Loucy (cell line): ENCODE measurements around the gene SDR42E2.

Experiments
- CTCF ChIP-seq: fragments of 200-600 bp; sonication (generic); conservative IDR thresholded peaks from 2 replicates; pipeline ENCODE4 v1.5.1; 2014; ENCODE audit warnings: mild to moderate bottlenecking, antibody characterized with exemption, low read length
- EZH2phosphoT487 ChIP-seq: fragments of 200-600 bp; IDR thresholded peaks from 2 replicates; pipeline ENCODE4 v1.6.1; 2018; ENCODE audit warnings: antibody characterized with exemption, mild to moderate bottlenecking, moderate library complexity, borderline replicate concordance

GRCh38 chr16:22202261-22202637, 39.9 kb downstream of the SDR42E2 start:
- TF ChIP-seq CTCF (no peak), EZH2phosphoT487 (no peak)
